HepG2 (cell line): ENCODE results near the gene UQCC2. TPM values are rescaled to one million over a fixed set of nuclear protein-coding genes. Genes with fewer than 3 reads are reported as not detected.

Source experiments
- ATAC-seq: fragments of 200-7000 bp; cut with Tn5 transposase; 3 replicates; pipeline ENCODE4 v1.9.1; 2020; ENCODE audit warnings: mild to moderate bottlenecking, moderate library complexity
- BruUV-seq: library from RNA; stranded (reverse); fragments of 400-500 nt; replicated peaks from 2 replicates; lab custom pipeline; 2021; lab: Mats Ljungman, UMichigan
- CTCF ChIA-PET: fragments of 300-600 bp; formaldehyde crosslinking; extraction: SDS; loops from one replicate; lab custom pipeline; 2021; ENCODE audit warnings: low total read pairs, inconsistent platforms, low intra/inter-chr PET ratio; lab: Yijun Ruan, JAX
- POLR2A ChIA-PET: fragments of 350-600 bp; sonication (Branson Sonifier 250); formaldehyde crosslinking; loops from one replicate; lab custom pipeline; 2020; ENCODE audit warnings: antibody characterized with exemption, inconsistent platforms; lab: Yijun Ruan, JAX
- DNase-seq: peaks from one replicate; pipeline ENCODE4 v3.0.0-alpha.2; 2015; ENCODE audit warnings: low spot score
- FAIRE-seq: peaks from 3 replicates; lab custom pipeline; 2011; peaks lifted over from hg19 to GRCh38; lab: Jason Lieb, UNC
- H2AFZ ChIP-seq: one replicate; pipeline ENCODE4 v1.6.1; 2011; ENCODE audit warnings: low read length, inconsistent platforms
- H3K27ac ChIP-seq: fragments of 300-600 bp; 3 replicates; pipeline ENCODE4 v1.8.0; 2011; ENCODE audit warnings: mixed run types, mild to moderate bottlenecking, mixed read lengths, low read length, inconsistent platforms; ENCODE audit not compliant: insufficient read depth; ENCODE audit errors: extremely low read length
- H3K27me3 ChIP-seq, 2 experiments: fragments of 200-600 bp in 1 of 2; 2 replicates in 1 of 2; 3 replicates in 1 of 2; pipeline versions ENCODE4 v1.6.0 to v1.8.0; 2011; ENCODE audit warnings: low read length in 2 of 2, mild to moderate bottlenecking in 2 of 2, moderate library complexity in 2 of 2, inconsistent platforms in 1 of 2; ENCODE audit not compliant: insufficient read depth in 2 of 2, control insufficient read depth in 1 of 2
- H3K36me3 ChIP-seq, 2 experiments: fragments of 200-600 bp in 1 of 2; replicated peaks in 1 of 2; 2 replicates in 1 of 2; 3 replicates in 1 of 2; pipeline versions ENCODE4 v1.5.1 to v1.8.0; 2011; ENCODE audit warnings: low read length in 2 of 2, inconsistent platforms in 1 of 2; ENCODE audit not compliant: insufficient read depth in 2 of 2, control insufficient read depth in 1 of 2
- H3K4me1 ChIP-seq: 2 replicates; pipeline ENCODE4 v1.5.1; 2012; ENCODE audit warnings: low read length, inconsistent platforms; ENCODE audit not compliant: insufficient read depth
- H3K4me2 ChIP-seq: 2 replicates; pipeline ENCODE4 v1.6.0; 2011; ENCODE audit warnings: low read depth, low read length, inconsistent platforms
- H3K4me3 ChIP-seq, 3 experiments: fragments of 200-600 bp in 1 of 3; sonication (generic), shearing (Covaris generic) in 1 of 3; replicated peaks in 1 of 3; 2 replicates each; pipeline ENCODE4 v1.5.1; 2011 to 2016; ENCODE audit warnings: low read length in 3 of 3, inconsistent platforms in 2 of 3, low read depth in 2 of 3, mild to moderate bottlenecking in 2 of 3, control low read depth in 1 of 3, mixed read lengths in 1 of 3; ENCODE audit not compliant: insufficient read depth in 1 of 3
- H3K79me2 ChIP-seq: one replicate; pipeline ENCODE4 v1.6.1; 2011; ENCODE audit warnings: low read length, inconsistent platforms; ENCODE audit not compliant: insufficient read depth
- H3K9ac ChIP-seq: 2 replicates; pipeline ENCODE4 v1.6.0; 2011; ENCODE audit warnings: mild to moderate bottlenecking, low read depth, low read length, inconsistent platforms; ENCODE audit not compliant: insufficient read depth
- H3K9me3 ChIP-seq: 2 replicates; pipeline ENCODE4 v1.5.1; 2012; ENCODE audit warnings: mild to moderate bottlenecking, low read length
- H4K20me1 ChIP-seq: 2 replicates; pipeline ENCODE4 v1.6.0; 2011; ENCODE audit warnings: inconsistent platforms, mild to moderate bottlenecking, low read length, moderate library complexity; ENCODE audit not compliant: insufficient read depth
- ATF1 ChIP-seq: IDR thresholded peaks from 2 replicates; pipeline ENCODE4 v1.6.1; 2016; ENCODE audit warnings: mild to moderate bottlenecking, control low read depth
- GTF2F1 ChIP-seq: fragments of 150-350 bp; IDR thresholded peaks from 2 replicates; pipeline ENCODE4 v1.6.1; 2014; ENCODE audit warnings: low read length
- HHEX ChIP-seq: IDR thresholded peaks from 2 replicates; pipeline ENCODE4 v1.6.1; 2016; ENCODE audit warnings: control low read depth
- IKZF5 ChIP-seq: IDR thresholded peaks from 2 replicates; pipeline ENCODE4 v1.6.1; 2018; ENCODE audit warnings: missing genetic modification reagents, mild to moderate bottlenecking, missing compliant biosample characterization
- IRF2 ChIP-seq: IDR thresholded peaks from 2 replicates; pipeline ENCODE4 v1.6.1; 2018; ENCODE audit warnings: missing genetic modification reagents, missing compliant biosample characterization
- MTA1 ChIP-seq: sonication (generic); formaldehyde crosslinking; IDR thresholded peaks from 2 replicates; pipeline ENCODE4 v1.4.0; 2020; ENCODE audit warnings: missing genetic modification reagents, mild to moderate bottlenecking, borderline replicate concordance
- NFYC ChIP-seq: IDR thresholded peaks from 2 replicates; pipeline ENCODE4 v1.6.1; 2016; ENCODE audit warnings: missing genetic modification reagents, missing compliant biosample characterization
- RORA ChIP-seq: sonication (generic); formaldehyde crosslinking; IDR thresholded peaks from 2 replicates; pipeline ENCODE4 v1.5.0; 2020; ENCODE audit warnings: mild to moderate bottlenecking, missing genetic modification reagents, moderate library complexity
- SAP130 ChIP-seq: IDR thresholded peaks from 2 replicates; pipeline ENCODE4 v1.6.1; 2016; ENCODE audit warnings: low read depth
- U2AF1 ChIP-seq: fragments of 200-400 bp; formaldehyde crosslinking; optimal IDR thresholded peaks from 2 replicates; pipeline ENCODE3; 2017; ENCODE audit warnings: mild to moderate bottlenecking, low read depth, low read length
- ZFP36L2 ChIP-seq: sonication (generic); formaldehyde crosslinking; IDR thresholded peaks from 2 replicates; pipeline ENCODE4 v1.4.0; 2020; ENCODE audit warnings: missing genetic modification reagents
- ZNF10 ChIP-seq: sonication (generic); formaldehyde crosslinking; IDR thresholded peaks from 2 replicates; pipeline ENCODE4 v1.4.0; 2020; ENCODE audit warnings: mild to moderate bottlenecking, low read depth, missing genetic modification reagents, borderline replicate concordance
- ZNF569 ChIP-seq: sonication (generic); formaldehyde crosslinking; IDR thresholded peaks from 2 replicates; pipeline ENCODE4 v1.5.0; 2020; ENCODE audit warnings: mild to moderate bottlenecking, missing genetic modification reagents, moderate library complexity, borderline replicate concordance
- whole genome bisulfite sequencing: methylation state at CpG from one replicate; pipeline ENCODE4 v1.1.6; 2017; ENCODE audit warnings: low lambda C conversion rate; 5-methylcytosine and 5-hydroxymethylcytosine counted together
- in situ Hi-C: cut with HindIII; loops from 2 replicates; pipeline ENCODE4 v1.10.0; 2017; ENCODE audit warnings: low pct_unique_long_range_greater_than_20kb; ENCODE audit not compliant: extremely low pct_ligation_motif_present
- intact Hi-C: fragments of 100-400 bp; cut with micrococcal nuclease; formaldehyde crosslinking; loops from one replicate; pipeline ENCODE4 v1.10.0; 2022; ENCODE audit not compliant: unreplicated experiment
- polyA plus RNA-seq, 8 experiments: library from polyadenylated mRNA; depleted of rRNA in 3 of 8; stranded (reverse) in 7 of 8; unstranded in 1 of 8; fragments of >200 nt; fragmentation: Illumina TruSeq in 4 of 8; extraction: Trizol in 4 of 8; gene quantifications; 2 replicates each; pipeline versions ENCODE4 v1.2.1 to v1.2.3, GENCODE V29; 2011 to 2016; ENCODE audit warnings: low read depth in 4 of 8, missing spikeins in 1 of 8, mixed read lengths in 1 of 8; ENCODE audit not compliant: insufficient read depth in 1 of 8
- total RNA-seq, 5 experiments: library from RNA; depleted of rRNA; stranded (reverse); fragments of >200 nt; fragmentation: Illumina TruSeq; extraction: Trizol; gene quantifications; 2 replicates each; pipeline ENCODE4 v1.2.3, GENCODE V29; 2016; ENCODE audit warnings: low read depth in 1 of 5
- TF ChIP-seq, protein P1 (sequence below): sonication (generic); formaldehyde crosslinking; IDR thresholded peaks from 2 replicates; pipeline ENCODE4 v1.5.0; 2020; ENCODE audit warnings: mild to moderate bottlenecking, low read depth, missing genetic modification reagents, borderline replicate concordance
- TF ChIP-seq, protein P2 (sequence below): sonication (generic); formaldehyde crosslinking; IDR thresholded peaks from 2 replicates; pipeline ENCODE4 v1.5.1; 2020; ENCODE audit warnings: mild to moderate bottlenecking, moderate library complexity, missing genetic modification reagents
- TF ChIP-seq, protein P3 (sequence below): sonication (generic); formaldehyde crosslinking; IDR thresholded peaks from 2 replicates; pipeline ENCODE4 v1.4.0; 2020; ENCODE audit warnings: missing genetic modification reagents

Gene UQCC2
- total and polyA plus RNA-seq, 2 of the 13 experiments (the other 11 are each of a cell fraction or from before 2014, with no cell fraction given) = 82.4 to 238 TPM

DNA sequence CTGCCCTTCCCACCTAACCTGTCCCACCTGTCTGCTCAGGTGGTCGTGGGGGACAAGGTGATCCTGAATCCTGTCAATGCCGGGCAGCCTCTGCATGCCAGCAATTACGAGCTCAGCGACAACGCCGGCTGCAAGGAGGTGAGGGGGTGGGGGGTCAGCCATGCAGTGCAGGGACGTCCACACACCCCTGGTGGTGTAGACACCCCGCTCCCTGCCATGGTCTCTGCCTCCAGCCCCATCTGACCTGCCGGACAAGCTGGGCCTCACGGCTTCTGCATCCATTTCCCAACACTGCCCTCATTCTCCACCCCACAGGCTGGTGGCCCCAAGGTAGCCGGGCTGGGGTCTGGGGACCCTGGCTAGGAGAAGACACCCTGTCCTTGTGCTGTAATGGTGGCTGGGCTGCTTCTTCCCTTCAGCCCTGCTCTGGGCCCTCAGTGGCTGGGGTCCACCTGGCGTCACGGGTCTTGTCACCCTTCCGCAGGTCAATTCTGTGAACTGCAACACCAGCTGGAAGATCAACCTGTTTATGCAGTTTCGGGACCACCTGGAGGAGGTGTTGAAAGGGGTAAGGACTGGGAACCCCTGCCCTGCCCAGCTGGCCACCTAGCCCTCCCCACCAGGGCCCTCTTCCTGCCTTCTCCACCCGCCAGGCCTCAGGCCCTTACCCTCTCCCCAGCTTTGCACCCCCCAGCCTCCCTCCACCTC lies 52.4 kb downstream of the UQCC2 start:
- Histone ChIP-seq H3K79me2 (no peaks in the 10 kb centered on the region), H3K4me3 (no peak overlapping the region), H3K27ac (no peak overlapping the region), H2AFZ (no peak overlapping the region), H3K9ac (no peak overlapping the region), H3K27me3 (no peaks in the 10 kb centered on the region), H3K4me1 (no peaks in the 10 kb centered on the region), H3K9me3 (no peaks in the 10 kb centered on the region), H3K4me2 (no peak overlapping the region), H3K36me3 (peaks cover 7 to 12% of the 10 kb centered on the region in 2 experiments), H4K20me1 (no peaks in the 10 kb centered on the region)
- intact Hi-C loops = no loop called here
- no TSS peak for BruUV-seq
- CTCF ChIA-PET = no interaction called here
- no peak for FAIRE-seq
- POLR2A ChIA-PET = no interaction called here
- WGBS = 90% methylated on average over 11 of the region's 16 CpGs
- DNase-seq = no peak
- in situ Hi-C loops = no loop called here
- ATAC-seq = no peak
- no peak for TF ChIP-seq ZFP36L2 (CRISPR knock-in tag)
- TF ChIP-seq IKZF5 (CRISPR knock-in tag) = no peak
- TF ChIP-seq IRF2 (CRISPR knock-in tag) = no peak
- no peak for TF ChIP-seq SAP130 (CRISPR knock-in tag)
- TF ChIP-seq, protein P1, sequence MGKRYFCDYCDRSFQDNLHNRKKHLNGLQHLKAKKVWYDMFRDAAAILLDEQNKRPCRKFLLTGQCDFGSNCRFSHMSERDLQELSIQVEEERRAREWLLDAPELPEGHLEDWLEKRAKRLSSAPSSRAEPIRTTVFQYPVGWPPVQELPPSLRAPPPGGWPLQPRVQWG = no peak
- TF ChIP-seq, protein P2, sequence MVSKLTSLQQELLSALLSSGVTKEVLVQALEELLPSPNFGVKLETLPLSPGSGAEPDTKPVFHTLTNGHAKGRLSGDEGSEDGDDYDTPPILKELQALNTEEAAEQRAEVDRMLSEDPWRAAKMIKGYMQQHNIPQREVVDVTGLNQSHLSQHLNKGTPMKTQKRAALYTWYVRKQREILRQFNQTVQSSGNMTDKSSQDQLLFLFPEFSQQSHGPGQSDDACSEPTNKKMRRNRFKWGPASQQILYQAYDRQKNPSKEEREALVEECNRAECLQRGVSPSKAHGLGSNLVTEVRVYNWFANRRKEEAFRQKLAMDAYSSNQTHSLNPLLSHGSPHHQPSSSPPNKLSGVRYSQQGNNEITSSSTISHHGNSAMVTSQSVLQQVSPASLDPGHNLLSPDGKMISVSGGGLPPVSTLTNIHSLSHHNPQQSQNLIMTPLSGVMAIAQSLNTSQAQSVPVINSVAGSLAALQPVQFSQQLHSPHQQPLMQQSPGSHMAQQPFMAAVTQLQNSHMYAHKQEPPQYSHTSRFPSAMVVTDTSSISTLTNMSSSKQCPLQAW (CRISPR knock-in tag) = no peak
- TF ChIP-seq, protein P3, sequence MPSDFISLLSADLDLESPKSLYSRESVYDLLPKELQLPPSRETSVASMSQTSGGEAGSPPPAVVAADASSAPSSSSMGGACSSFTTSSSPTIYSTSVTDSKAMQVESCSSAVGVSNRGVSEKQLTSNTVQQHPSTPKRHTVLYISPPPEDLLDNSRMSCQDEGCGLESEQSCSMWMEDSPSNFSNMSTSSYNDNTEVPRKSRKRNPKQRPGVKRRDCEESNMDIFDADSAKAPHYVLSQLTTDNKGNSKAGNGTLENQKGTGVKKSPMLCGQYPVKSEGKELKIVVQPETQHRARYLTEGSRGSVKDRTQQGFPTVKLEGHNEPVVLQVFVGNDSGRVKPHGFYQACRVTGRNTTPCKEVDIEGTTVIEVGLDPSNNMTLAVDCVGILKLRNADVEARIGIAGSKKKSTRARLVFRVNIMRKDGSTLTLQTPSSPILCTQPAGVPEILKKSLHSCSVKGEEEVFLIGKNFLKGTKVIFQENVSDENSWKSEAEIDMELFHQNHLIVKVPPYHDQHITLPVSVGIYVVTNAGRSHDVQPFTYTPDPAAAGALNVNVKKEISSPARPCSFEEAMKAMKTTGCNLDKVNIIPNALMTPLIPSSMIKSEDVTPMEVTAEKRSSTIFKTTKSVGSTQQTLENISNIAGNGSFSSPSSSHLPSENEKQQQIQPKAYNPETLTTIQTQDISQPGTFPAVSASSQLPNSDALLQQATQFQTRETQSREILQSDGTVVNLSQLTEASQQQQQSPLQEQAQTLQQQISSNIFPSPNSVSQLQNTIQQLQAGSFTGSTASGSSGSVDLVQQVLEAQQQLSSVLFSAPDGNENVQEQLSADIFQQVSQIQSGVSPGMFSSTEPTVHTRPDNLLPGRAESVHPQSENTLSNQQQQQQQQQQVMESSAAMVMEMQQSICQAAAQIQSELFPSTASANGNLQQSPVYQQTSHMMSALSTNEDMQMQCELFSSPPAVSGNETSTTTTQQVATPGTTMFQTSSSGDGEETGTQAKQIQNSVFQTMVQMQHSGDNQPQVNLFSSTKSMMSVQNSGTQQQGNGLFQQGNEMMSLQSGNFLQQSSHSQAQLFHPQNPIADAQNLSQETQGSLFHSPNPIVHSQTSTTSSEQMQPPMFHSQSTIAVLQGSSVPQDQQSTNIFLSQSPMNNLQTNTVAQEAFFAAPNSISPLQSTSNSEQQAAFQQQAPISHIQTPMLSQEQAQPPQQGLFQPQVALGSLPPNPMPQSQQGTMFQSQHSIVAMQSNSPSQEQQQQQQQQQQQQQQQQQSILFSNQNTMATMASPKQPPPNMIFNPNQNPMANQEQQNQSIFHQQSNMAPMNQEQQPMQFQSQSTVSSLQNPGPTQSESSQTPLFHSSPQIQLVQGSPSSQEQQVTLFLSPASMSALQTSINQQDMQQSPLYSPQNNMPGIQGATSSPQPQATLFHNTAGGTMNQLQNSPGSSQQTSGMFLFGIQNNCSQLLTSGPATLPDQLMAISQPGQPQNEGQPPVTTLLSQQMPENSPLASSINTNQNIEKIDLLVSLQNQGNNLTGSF = no peak
- TF ChIP-seq HHEX = no peak
- TF ChIP-seq ZNF10 (CRISPR knock-in tag) = no peak
- TF ChIP-seq MTA1 = no peak
- TF ChIP-seq U2AF1 = no peak
- TF ChIP-seq RORA = no peak
- no peak for TF ChIP-seq ZNF569 (CRISPR knock-in tag)
- no peak for TF ChIP-seq GTF2F1
- TF ChIP-seq ATF1 (CRISPR knock-in tag) = no peak
- no peak for TF ChIP-seq NFYC (CRISPR knock-in tag)
